Thymus (tissue), 11 donors: Measurements from ENCODE around the gene GAGE12G. TPM values are rescaled to one million over a fixed set of nuclear protein-coding genes. Genes with fewer than 3 reads are reported as not detected.
"Not testable (repeated sequence)": the region's sequence is repeated elsewhere in the genome, so short reads cannot be mapped to it uniquely, and the experiment has no call there.

Experiments used
- DNase-seq, 9 donors: peaks; one replicate each; pipeline ENCODE4 v3.0.0-alpha.2; 2013; ENCODE audit warnings: low spot score in 9 of 9, low read depth in 6 of 9, missing footprints in 1 of 9
- H3K27ac ChIP-seq, 2 donors: one replicate each; pipeline ENCODE4 v1.5.1; 2013; ENCODE audit warnings: control low read depth in 1 of 2, low read depth in 1 of 2, low read length in 1 of 2, mild to moderate bottlenecking in 1 of 2, moderate library complexity in 1 of 2
- H3K27me3 ChIP-seq, 2 donors: one replicate each; pipeline ENCODE4 v1.5.1; 2013; ENCODE audit warnings: low read length in 1 of 2; ENCODE audit not compliant: control insufficient read depth in 2 of 2, insufficient read depth in 1 of 2
- H3K36me3 ChIP-seq, 2 donors: one replicate each; pipeline ENCODE4 v1.5.1; 2013; ENCODE audit warnings: low read length in 1 of 2, mild to moderate bottlenecking in 1 of 2, moderate library complexity in 1 of 2; ENCODE audit not compliant: control insufficient read depth in 2 of 2, insufficient read depth in 2 of 2
- H3K4me1 ChIP-seq, 2 donors: one replicate each; pipeline ENCODE4 v1.5.1; 2013; ENCODE audit warnings: low read length in 2 of 2; ENCODE audit not compliant: control insufficient read depth in 2 of 2, insufficient read depth in 2 of 2
- H3K4me3 ChIP-seq, 2 donors: one replicate each; pipeline ENCODE4 v1.5.1; 2013; ENCODE audit warnings: low read length in 2 of 2, control low read depth in 1 of 2, mild to moderate bottlenecking in 1 of 2
- H3K9me3 ChIP-seq, 2 donors: one replicate each; pipeline ENCODE4 v1.5.1; 2013; ENCODE audit warnings: low read length in 1 of 2, mild to moderate bottlenecking in 1 of 2; ENCODE audit not compliant: control insufficient read depth in 2 of 2, insufficient read depth in 1 of 2
- WGBS: extraction: QIAGEN DNeasy Blood & Tissue Kit; methylation state at CpG from one replicate; pipeline ENCODE4 v1.1.7; 2013; 5-methylcytosine and 5-hydroxymethylcytosine counted together
- polyA plus RNA-seq: library from polyadenylated mRNA; stranded (reverse); fragments of 200-250 nt; gene quantifications from one replicate; pipeline ENCODE4 v1.2.3, GENCODE V29; 2013
- total RNA-seq: library from RNA; stranded (reverse); fragments of 120-200 nt; gene quantifications from one replicate; pipeline ENCODE4 v1.2.4, GENCODE V29; 2013
- donor health status: healthy.

Gene GAGE12G
- total and polyA plus RNA-seq, 2 donors: not detected

DNA sequence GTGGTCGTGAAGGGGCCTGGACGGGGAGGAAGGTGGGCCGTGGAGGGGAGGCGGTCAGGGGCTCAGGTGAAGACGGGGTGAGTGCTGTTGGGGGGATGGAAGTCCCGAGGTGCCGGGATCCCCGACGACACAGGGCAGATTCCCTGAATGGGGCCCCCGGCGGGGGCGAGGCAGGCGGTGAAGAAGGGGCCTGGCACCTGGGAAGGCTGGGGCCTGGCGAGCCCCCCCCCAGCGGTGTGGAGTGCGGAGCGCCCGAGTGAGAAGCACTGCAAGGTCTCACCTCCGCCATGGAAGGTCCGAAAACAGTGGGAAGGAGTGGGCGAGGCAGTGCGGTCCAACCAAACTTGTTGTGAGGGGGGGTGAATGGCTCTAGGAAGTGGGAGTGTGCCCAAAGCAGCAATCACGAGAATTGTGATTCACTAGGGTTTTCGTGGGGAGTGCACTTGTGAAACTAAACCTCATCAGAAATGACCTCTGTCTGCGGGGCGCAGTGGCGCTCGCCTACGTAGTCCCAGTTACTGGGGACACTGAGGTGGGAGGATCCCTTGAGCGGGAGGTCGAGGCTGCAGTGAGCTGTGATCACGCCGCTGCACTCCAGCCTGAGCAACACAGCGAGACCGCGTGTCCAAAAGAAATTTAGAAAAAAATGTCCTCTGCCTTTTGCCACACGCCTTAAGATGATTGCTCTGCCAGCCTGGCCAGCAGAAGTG is 19.7 kb downstream of the GAGE12G start:
- DNase-seq: peak in 1 of 9 donors; percentile 1
- H3K9me3 ChIP-seq, H3K4me3 ChIP-seq, H3K36me3 ChIP-seq, H3K27ac ChIP-seq, H3K4me1 ChIP-seq, H3K27me3 ChIP-seq: not testable (repeated sequence)
- WGBS: 96% methylated on average over 24 of the region's 37 CpGs

DNA sequence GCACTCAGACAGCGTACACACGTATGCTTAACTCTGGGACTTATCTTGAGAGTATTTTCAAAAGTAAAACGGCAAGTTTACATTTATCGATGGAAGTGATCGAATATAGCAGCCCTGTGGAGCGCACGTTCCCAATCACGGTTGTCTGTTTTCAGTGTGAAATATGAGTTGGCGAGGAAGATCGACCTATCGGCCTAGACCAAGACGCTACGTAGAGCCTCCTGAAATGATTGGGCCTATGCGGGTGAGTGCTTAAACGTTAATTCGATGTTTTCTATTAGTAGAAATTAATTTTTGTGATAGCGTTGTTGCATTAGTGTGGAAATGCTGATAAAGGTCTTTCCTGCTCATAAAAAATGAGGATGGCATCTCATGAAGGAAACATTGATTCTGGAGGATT is 20.3 kb downstream of the GAGE12G start:
- H3K4me1 ChIP-seq, H3K27ac ChIP-seq: not testable (repeated sequence)
- 94% methylated on average over 11 of the region's 17 CpGs for WGBS

DNA sequence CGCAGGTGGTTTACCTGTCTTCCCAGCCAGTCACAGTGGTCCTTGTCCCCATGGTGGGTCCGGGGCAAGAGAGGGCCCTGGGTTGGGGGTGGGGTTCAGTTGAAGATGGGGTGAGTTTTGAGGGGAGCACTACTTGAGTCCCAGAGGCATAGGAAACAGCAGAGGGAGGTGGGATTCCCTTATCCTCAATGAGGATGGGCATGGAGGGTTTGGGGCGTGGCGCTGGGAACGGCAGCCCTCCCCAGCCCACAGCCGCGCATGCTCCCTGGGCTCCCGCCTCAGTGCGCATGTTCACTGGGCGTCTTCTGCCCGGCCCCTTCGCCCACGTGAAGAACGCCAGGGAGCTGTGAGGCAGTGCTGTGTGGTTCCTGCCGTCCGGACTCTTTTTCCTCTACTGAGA is 28.5 kb downstream of the GAGE12G start, which contains the start of gene GAGE1:
GAGE1 (plus strand) TSS at position 301 of the 400 bp plus-strand sequence. CDS start 1,155 bp downstream, outside the sequence.
- DNase-seq, H3K27ac ChIP-seq, H3K4me1 ChIP-seq, H3K36me3 ChIP-seq, H3K4me3 ChIP-seq, H3K9me3 ChIP-seq, H3K27me3 ChIP-seq: not testable (repeated sequence)
- no CpG with 5 or more reads among the region's 16 CpGs for WGBS

More for the DNA sequence above, 20.3 kb downstream of the GAGE12G start:
- not testable (repeated sequence) for H3K36me3 ChIP-seq, H3K9me3 ChIP-seq, H3K4me3 ChIP-seq, DNase-seq, H3K27me3 ChIP-seq

DNA sequence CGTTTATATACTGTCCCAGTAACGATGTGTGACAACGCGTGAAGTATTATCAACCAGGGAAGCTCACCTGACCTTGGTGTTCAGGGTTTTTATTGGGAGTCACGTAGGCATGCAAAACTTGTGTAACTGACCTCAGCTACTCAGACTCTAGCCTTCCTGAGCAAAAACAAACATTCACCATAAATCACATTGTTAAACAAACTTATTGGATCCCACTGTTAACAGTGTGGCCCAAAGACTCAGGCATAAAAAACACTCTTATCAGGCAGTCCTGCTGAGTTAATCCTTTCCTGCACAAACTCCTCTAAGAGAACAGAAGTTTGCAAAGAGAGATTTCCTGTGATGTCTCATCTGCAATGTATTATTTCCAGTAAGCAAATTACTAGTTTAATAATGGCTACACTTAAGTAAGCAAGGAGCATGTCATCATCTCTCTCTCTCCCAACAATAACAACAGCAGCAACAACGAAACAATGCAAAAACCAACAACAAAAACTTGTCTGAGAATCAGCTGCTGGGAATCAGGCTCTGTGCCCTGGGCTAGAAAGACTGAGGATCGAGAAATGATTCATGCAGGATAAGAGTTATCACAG is 40.6 kb downstream of the GAGE12G start:
- Histone ChIP-seq H3K27me3 (no peaks in the 10 kb centered on the region), H3K27ac (no peak overlapping the region), H3K4me3 (no peak overlapping the region), H3K4me1 (no peaks in the 10 kb centered on the region), H3K9me3 (no peaks in the 10 kb centered on the region), H3K36me3 (no peaks in the 10 kb centered on the region)
- DNase-seq: no peak
- 76% methylated on average over 7 of the region's 7 CpGs for WGBS

DNA sequence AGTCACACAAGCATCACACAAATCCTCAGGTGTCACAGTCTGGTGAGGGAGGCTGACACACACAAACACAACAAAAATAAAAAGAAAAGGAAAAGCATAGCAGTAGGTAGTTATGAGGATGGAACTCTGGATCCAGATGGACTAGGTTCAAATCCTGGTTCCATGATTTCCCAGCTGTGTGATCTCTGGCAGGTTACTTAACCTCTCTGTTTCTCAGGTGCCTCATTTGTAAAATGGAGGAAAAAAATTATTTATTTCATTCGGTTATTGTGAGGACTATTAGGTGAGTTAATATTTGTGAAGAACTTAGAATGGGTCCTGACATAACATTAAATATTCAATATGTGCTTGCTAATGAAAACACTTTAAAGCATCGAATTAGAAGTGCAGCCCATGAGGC is 48.4 kb downstream of the GAGE12G start:
- 96% methylated on average over 2 of the region's 2 CpGs for WGBS
- Histone ChIP-seq H3K36me3 (no peaks in the 10 kb centered on the region), H3K27ac (no peak overlapping the region), H3K4me1 (no peaks in the 10 kb centered on the region), H3K9me3 (no peaks in the 10 kb centered on the region), H3K27me3 (no peaks in the 10 kb centered on the region), H3K4me3 (no peak overlapping the region)
- no peak for DNase-seq

Other genes starting within 250 kb of the GAGE12G start
- gene GAGE12J, start 248.4 kb upstream of the GAGE12G start, total RNA-seq: not detected
- gene GAGE12J, start 248.4 kb upstream of the GAGE12G start, polyA plus RNA-seq: not detected
- gene GAGE13, start 238.8 kb upstream of the GAGE12G start, total RNA-seq: not detected
- gene GAGE13, start 238.8 kb upstream of the GAGE12G start, polyA plus RNA-seq: not detected
- gene GAGE12C, start 38.2 kb upstream of the GAGE12G start, total RNA-seq: not detected
- gene GAGE12C, start 38.2 kb upstream of the GAGE12G start, polyA plus RNA-seq: not detected
- gene GAGE12D, start 28.7 kb upstream of the GAGE12G start, total RNA-seq: not detected
- not detected for gene GAGE12D, start 28.7 kb upstream of the GAGE12G start, polyA plus RNA-seq
- gene GAGE12E, start 19.1 kb upstream of the GAGE12G start, total RNA-seq: not detected
- gene GAGE12E, start 19.1 kb upstream of the GAGE12G start, polyA plus RNA-seq: not detected
- gene GAGE12F, start 9.6 kb upstream of the GAGE12G start, total RNA-seq: not detected
- gene GAGE12F, start 9.6 kb upstream of the GAGE12G start, polyA plus RNA-seq: not detected
- gene GAGE12H, start 9.5 kb downstream of the GAGE12G start, total RNA-seq: not detected
- gene GAGE12H, start 9.5 kb downstream of the GAGE12G start, polyA plus RNA-seq: not detected
- gene GAGE2A, start 19.1 kb downstream of the GAGE12G start, total RNA-seq: not detected
- gene GAGE2A, start 19.1 kb downstream of the GAGE12G start, polyA plus RNA-seq: 0.14 TPM
- gene GAGE1, start 28.6 kb downstream of the GAGE12G start, total RNA-seq: not detected
- not detected for gene GAGE1, start 28.6 kb downstream of the GAGE12G start, polyA plus RNA-seq
- gene PAGE1, start 125.6 kb downstream of the GAGE12G start, total RNA-seq: not detected
- gene PAGE1, start 125.6 kb downstream of the GAGE12G start, polyA plus RNA-seq: not detected